MM.1S (cell line): Measurements from ENCODE around the gene TENM4.

Experiments
- DNase-seq: peaks from one replicate; pipeline ENCODE4 v3.0.0-alpha.2; 2015
- H2AFZ ChIP-seq: fragments of 300-600 bp; sonication (generic); 2 replicates; pipeline ENCODE4 v1.6.0; 2016; ENCODE audit warnings: antibody characterized with exemption, low read length
- H3F3A ChIP-seq: fragments of 300-600 bp; sonication (generic); 2 replicates; pipeline ENCODE4 v1.6.1; 2016; ENCODE audit warnings: mild to moderate bottlenecking, antibody characterized with exemption, low read length, moderate library complexity, mixed read lengths; ENCODE audit not compliant: insufficient read depth
- H3K27ac ChIP-seq: fragments of 300-600 bp; sonication (generic); 2 replicates; pipeline ENCODE4 v1.5.1; 2016; ENCODE audit warnings: mild to moderate bottlenecking, low read length
- H3K27me3 ChIP-seq: fragments of 300-600 bp; sonication (generic); replicated peaks from 2 replicates; pipeline ENCODE4 v1.6.0; 2016; ENCODE audit warnings: low read length; ENCODE audit not compliant: insufficient read depth
- H3K36me3 ChIP-seq: fragments of 300-600 bp; sonication (generic); replicated peaks from 2 replicates; pipeline ENCODE4 v1.6.1; 2016; ENCODE audit warnings: mild to moderate bottlenecking, low read length, mixed read lengths; ENCODE audit not compliant: insufficient read depth
- H3K4me1 ChIP-seq: fragments of 300-600 bp; sonication (generic); 2 replicates; pipeline ENCODE4 v1.6.1; 2016; ENCODE audit warnings: low read length, mixed read lengths
- H3K4me2 ChIP-seq: fragments of 300-600 bp; sonication (generic); 2 replicates; pipeline ENCODE4 v1.6.0; 2016; ENCODE audit warnings: low read depth, low read length
- H3K4me3 ChIP-seq: fragments of 300-600 bp; sonication (generic); 2 replicates; pipeline ENCODE4 v1.5.1; 2016; ENCODE audit warnings: low read length, mixed read lengths
- H3K79me2 ChIP-seq: fragments of 300-600 bp; sonication (generic); 2 replicates; pipeline ENCODE4 v1.6.1; 2016; ENCODE audit warnings: mixed run types, low read length, mixed read lengths
- H3K9ac ChIP-seq: fragments of 300-600 bp; sonication (generic); 2 replicates; pipeline ENCODE4 v1.6.1; 2016; ENCODE audit warnings: low read length, mixed read lengths
- H3K9me2 ChIP-seq: fragments of 300-600 bp; sonication (generic); replicated peaks from 2 replicates; pipeline ENCODE4 v1.6.1; 2016; ENCODE audit warnings: mild to moderate bottlenecking, low read length, mixed read lengths; ENCODE audit not compliant: insufficient read depth
- H3K9me3 ChIP-seq: fragments of 300-600 bp; sonication (generic); replicated peaks from 2 replicates; pipeline ENCODE4 v1.6.1; 2016; ENCODE audit warnings: mild to moderate bottlenecking, low read length, mixed read lengths; ENCODE audit not compliant: insufficient read depth
- H4K20me1 ChIP-seq: fragments of 300-600 bp; sonication (generic); 2 replicates; pipeline ENCODE4 v1.6.1; 2016; ENCODE audit warnings: mild to moderate bottlenecking, low read length, moderate library complexity, mixed read lengths; ENCODE audit not compliant: insufficient read depth
- CTCF ChIP-seq: fragments of 300-600 bp; sonication (generic); IDR thresholded peaks from 2 replicates; pipeline ENCODE4 v1.5.1; 2016; ENCODE audit warnings: antibody characterized with exemption, low read length, mixed read lengths
- EZH2 ChIP-seq: fragments of 300-600 bp; sonication (generic); optimal IDR thresholded peaks from 2 replicates; pipeline ENCODE3; 2017; ENCODE audit warnings: low read depth, mild to moderate bottlenecking, antibody characterized with exemption, low read length, mixed read lengths
- EZH2phosphoT487 ChIP-seq: fragments of 300-600 bp; sonication (generic); IDR thresholded peaks from 2 replicates; pipeline ENCODE4 v1.6.1; 2018; ENCODE audit warnings: antibody characterized with exemption, low read length

The TENM4 gene

GRCh38 chr11:78606667-78607066 is 834.2 kb downstream of the TENM4 start:
- H3K9me2 ChIP-seq = no peaks in the 10 kb centered on the region
- H3K4me3 ChIP-seq = no peak overlapping the region
- H4K20me1 ChIP-seq = no peaks in the 10 kb centered on the region
- H3K4me1 ChIP-seq = no peaks in the 10 kb centered on the region
- H3F3A ChIP-seq = no peaks in the 10 kb centered on the region
- no peak overlapping the region for H3K27ac ChIP-seq
- no peak for DNase-seq
- no peaks in the 10 kb centered on the region for H3K36me3 ChIP-seq
- no peak overlapping the region for H3K9ac ChIP-seq
- H3K9me3 ChIP-seq = no peaks in the 10 kb centered on the region
- TF ChIP-seq EZH2phosphoT487 (no peak), CTCF (no peak), EZH2 (no peak)
- H3K4me2 ChIP-seq = no peak overlapping the region
- H3K79me2 ChIP-seq = no peaks in the 10 kb centered on the region
- no peak overlapping the region for H2AFZ ChIP-seq
- no peaks in the 10 kb centered on the region for H3K27me3 ChIP-seq

- H3K9ac ChIP-seq = no peak overlapping the region
- H2AFZ ChIP-seq = no peak overlapping the region
- no peak for TF ChIP-seq EZH2
- TF ChIP-seq CTCF = no peak
- DNase-seq = no peak
- no peaks in the 10 kb centered on the region for H4K20me1 ChIP-seq
- no peak overlapping the region for H3K27ac ChIP-seq
- no peak overlapping the region for H3K4me2 ChIP-seq
- no peaks in the 10 kb centered on the region for H3K9me3 ChIP-seq
- no peak overlapping the region for H3K4me3 ChIP-seq
- H3K27me3 ChIP-seq = no peaks in the 10 kb centered on the region
- H3K79me2 ChIP-seq = no peaks in the 10 kb centered on the region
- H3F3A ChIP-seq = no peaks in the 10 kb centered on the region
- H3K36me3 ChIP-seq = no peaks in the 10 kb centered on the region
- no peaks in the 10 kb centered on the region for H3K9me2 ChIP-seq
- H3K4me1 ChIP-seq = no peaks in the 10 kb centered on the region
These were observed 835.5 kb downstream of the TENM4 start for GRCh38 chr11:78605296-78605695.

GRCh38 chr11:78603792-78604191 is 837.0 kb downstream of the TENM4 start:
- Histone ChIP-seq H3K79me2 (no peaks in the 10 kb centered on the region), H3K4me1 (no peaks in the 10 kb centered on the region), H3K27ac (no peak overlapping the region), H3K9me3 (no peaks in the 10 kb centered on the region), H3K36me3 (no peaks in the 10 kb centered on the region), H3K9ac (no peak overlapping the region), H3F3A (no peaks in the 10 kb centered on the region), H3K4me2 (no peak overlapping the region), H3K4me3 (no peak overlapping the region), H3K9me2 (no peaks in the 10 kb centered on the region), H3K27me3 (no peaks in the 10 kb centered on the region), H2AFZ (no peak overlapping the region), H4K20me1 (no peaks in the 10 kb centered on the region)
- TF ChIP-seq EZH2phosphoT487 (no peak), CTCF (no peak), EZH2 (no peak)
- DNase-seq = no peak
